Measurements from ENCODE around the gene ERN1. TPM values are rescaled to one million over a fixed set of nuclear protein-coding genes. Genes with fewer than 3 reads are reported as not detected.

Gene ERN1
- total and polyA plus RNA-seq, 2 of the 13 experiments (the other 11 are each of a cell fraction or from before 2014, with no cell fraction given), result 6.0 to 12.7 TPM

GRCh38 chr17:64155751-64156544 is 26.0 kb upstream of the ERN1 start (continued):
- TF ChIP-seq, protein P1, sequence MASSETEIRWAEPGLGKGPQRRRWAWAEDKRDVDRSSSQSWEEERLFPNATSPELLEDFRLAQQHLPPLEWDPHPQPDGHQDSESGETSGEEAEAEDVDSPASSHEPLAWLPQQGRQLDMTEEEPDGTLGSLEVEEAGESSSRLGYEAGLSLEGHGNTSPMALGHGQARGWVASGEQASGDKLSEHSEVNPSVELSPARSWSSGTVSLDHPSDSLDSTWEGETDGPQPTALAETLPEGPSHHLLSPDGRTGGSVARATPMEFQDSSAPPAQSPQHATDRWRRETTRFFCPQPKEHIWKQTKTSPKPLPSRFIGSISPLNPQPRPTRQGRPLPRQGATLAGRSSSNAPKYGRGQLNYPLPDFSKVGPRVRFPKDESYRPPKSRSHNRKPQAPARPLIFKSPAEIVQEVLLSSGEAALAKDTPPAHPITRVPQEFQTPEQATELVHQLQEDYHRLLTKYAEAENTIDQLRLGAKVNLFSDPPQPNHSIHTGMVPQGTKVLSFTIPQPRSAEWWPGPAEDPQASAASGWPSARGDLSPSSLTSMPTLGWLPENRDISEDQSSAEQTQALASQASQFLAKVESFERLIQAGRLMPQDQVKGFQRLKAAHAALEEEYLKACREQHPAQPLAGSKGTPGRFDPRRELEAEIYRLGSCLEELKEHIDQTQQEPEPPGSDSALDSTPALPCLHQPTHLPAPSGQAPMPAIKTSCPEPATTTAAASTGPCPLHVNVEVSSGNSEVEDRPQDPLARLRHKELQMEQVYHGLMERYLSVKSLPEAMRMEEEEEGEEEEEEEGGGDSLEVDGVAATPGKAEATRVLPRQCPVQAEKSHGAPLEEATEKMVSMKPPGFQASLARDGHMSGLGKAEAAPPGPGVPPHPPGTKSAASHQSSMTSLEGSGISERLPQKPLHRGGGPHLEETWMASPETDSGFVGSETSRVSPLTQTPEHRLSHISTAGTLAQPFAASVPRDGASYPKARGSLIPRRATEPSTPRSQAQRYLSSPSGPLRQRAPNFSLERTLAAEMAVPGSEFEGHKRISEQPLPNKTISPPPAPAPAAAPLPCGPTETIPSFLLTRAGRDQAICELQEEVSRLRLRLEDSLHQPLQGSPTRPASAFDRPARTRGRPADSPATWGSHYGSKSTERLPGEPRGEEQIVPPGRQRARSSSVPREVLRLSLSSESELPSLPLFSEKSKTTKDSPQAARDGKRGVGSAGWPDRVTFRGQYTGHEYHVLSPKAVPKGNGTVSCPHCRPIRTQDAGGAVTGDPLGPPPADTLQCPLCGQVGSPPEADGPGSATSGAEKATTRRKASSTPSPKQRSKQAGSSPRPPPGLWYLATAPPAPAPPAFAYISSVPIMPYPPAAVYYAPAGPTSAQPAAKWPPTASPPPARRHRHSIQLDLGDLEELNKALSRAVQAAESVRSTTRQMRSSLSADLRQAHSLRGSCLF (CRISPR knock-in tag; IDR thresholded peaks at IDR 0.05; ENCODE audit: borderline replicate concordance), result no peak
- 0 out of 2 replicates have a peak, but pooled peaks have one; percentile 34 for TF ChIP-seq ZNF614 (CRISPR knock-in tag; IDR thresholded peaks at IDR 0.05; ENCODE audit: borderline replicate concordance)
- no peak for TF ChIP-seq ZNF772 (CRISPR knock-in tag; IDR thresholded peaks at IDR 0.05)
- TF ChIP-seq PBX3 (CRISPR knock-in tag; IDR thresholded peaks at IDR 0.05; ENCODE audit: borderline replicate concordance), result no peak
- TF ChIP-seq ZNF3 (CRISPR knock-in tag; IDR thresholded peaks at IDR 0.05), result no peak
- no peak for TF ChIP-seq TCF7L2 (IDR thresholded peaks at IDR 0.05; ENCODE audit: low read depth, low read length)
- peak; percentile 56; the same call in 1 of the 2 replicates for TF ChIP-seq GATAD1 (CRISPR knock-in tag; IDR thresholded peaks at IDR 0.05)
- TF ChIP-seq DNMT1 (CRISPR knock-in tag; IDR thresholded peaks at IDR 0.05), result no peak
- no peak for TF ChIP-seq HBP1 (CRISPR knock-in tag; IDR thresholded peaks at IDR 0.05; ENCODE audit: low read depth)
- no peak for TF ChIP-seq ZNF256 (CRISPR knock-in tag; conservative IDR thresholded peaks at IDR 0.05)
- TF ChIP-seq, protein P2, sequence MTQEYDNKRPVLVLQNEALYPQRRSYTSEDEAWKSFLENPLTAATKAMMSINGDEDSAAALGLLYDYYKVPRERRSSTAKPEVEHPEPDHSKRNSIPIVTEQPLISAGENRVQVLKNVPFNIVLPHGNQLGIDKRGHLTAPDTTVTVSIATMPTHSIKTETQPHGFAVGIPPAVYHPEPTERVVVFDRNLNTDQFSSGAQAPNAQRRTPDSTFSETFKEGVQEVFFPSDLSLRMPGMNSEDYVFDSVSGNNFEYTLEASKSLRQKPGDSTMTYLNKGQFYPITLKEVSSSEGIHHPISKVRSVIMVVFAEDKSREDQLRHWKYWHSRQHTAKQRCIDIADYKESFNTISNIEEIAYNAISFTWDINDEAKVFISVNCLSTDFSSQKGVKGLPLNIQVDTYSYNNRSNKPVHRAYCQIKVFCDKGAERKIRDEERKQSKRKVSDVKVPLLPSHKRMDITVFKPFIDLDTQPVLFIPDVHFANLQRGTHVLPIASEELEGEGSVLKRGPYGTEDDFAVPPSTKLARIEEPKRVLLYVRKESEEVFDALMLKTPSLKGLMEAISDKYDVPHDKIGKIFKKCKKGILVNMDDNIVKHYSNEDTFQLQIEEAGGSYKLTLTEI (CRISPR knock-in tag; conservative IDR thresholded peaks at IDR 0.05), result no peak
- no peak for TF ChIP-seq DMAP1 (CRISPR knock-in tag; IDR thresholded peaks at IDR 0.05)
- TF ChIP-seq, protein P3, sequence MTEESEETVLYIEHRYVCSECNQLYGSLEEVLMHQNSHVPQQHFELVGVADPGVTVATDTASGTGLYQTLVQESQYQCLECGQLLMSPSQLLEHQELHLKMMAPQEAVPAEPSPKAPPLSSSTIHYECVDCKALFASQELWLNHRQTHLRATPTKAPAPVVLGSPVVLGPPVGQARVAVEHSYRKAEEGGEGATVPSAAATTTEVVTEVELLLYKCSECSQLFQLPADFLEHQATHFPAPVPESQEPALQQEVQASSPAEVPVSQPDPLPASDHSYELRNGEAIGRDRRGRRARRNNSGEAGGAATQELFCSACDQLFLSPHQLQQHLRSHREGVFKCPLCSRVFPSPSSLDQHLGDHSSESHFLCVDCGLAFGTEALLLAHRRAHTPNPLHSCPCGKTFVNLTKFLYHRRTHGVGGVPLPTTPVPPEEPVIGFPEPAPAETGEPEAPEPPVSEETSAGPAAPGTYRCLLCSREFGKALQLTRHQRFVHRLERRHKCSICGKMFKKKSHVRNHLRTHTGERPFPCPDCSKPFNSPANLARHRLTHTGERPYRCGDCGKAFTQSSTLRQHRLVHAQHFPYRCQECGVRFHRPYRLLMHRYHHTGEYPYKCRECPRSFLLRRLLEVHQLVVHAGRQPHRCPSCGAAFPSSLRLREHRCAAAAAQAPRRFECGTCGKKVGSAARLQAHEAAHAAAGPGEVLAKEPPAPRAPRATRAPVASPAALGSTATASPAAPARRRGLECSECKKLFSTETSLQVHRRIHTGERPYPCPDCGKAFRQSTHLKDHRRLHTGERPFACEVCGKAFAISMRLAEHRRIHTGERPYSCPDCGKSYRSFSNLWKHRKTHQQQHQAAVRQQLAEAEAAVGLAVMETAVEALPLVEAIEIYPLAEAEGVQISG (CRISPR knock-in tag; IDR thresholded peaks at IDR 0.05), result peak; percentile 76
- no peak for TF ChIP-seq NR2F6 (IDR thresholded peaks at IDR 0.05)
- TF ChIP-seq NR2F6 (CRISPR knock-in tag; IDR thresholded peaks at IDR 0.05), result peak; percentile 68
- TF ChIP-seq ZNF670 (CRISPR knock-in tag; IDR thresholded peaks at IDR 0.05; ENCODE audit: borderline replicate concordance), result no peak
- no peak; the same call in 1 of the 2 replicates for TF ChIP-seq ZZZ3 (CRISPR knock-in tag; IDR thresholded peaks at IDR 0.05; ENCODE audit: borderline replicate concordance)
- TF ChIP-seq CC2D1A (CRISPR knock-in tag; IDR thresholded peaks at IDR 0.05), result no peak

Data from HepG2 (cell line).